Iris pigment epithelial cell (primary cell): ENCODE data around the gene CLDN12.
"Not testable (repeated sequence)": the region's sequence is repeated elsewhere in the genome, so short reads cannot be mapped to it uniquely, and the experiment has no call there.

ENCODE experiments used
- DNase-seq: peaks from one replicate; pipeline ENCODE4 v3.0.0-alpha.2; 2011; ENCODE audit warnings: low read depth

The CLDN12 gene

GRCh38 chr7:90433221-90433620, 30.0 kb downstream of the CLDN12 start:
- DNase-seq = no peak

- no peak for DNase-seq
Observed at GRCh38 chr7:90445633-90446032, 42.4 kb downstream of the CLDN12 start.

- DNase-seq = peak; percentile 17
Observed at GRCh38 chr7:90446137-90446899, 43.1 kb downstream of the CLDN12 start.

GRCh38 chr7:90453259-90453891, 50.1 kb downstream of the CLDN12 start:
- no peak for DNase-seq

- no peak for DNase-seq
Observed at GRCh38 chr7:90453931-90454330, 50.7 kb downstream of the CLDN12 start.

- DNase-seq = peak; percentile 48
Observed at GRCh38 chr7:90455163-90456030, 52.1 kb downstream of the CLDN12 start.

- no peak for DNase-seq
Observed at GRCh38 chr7:90458104-90458503, 54.8 kb downstream of the CLDN12 start.

- DNase-seq = no peak
Observed at GRCh38 chr7:90459888-90460287, 56.6 kb downstream of the CLDN12 start.

- DNase-seq = peak; percentile 25
Observed at GRCh38 chr7:90461219-90461618, 58.0 kb downstream of the CLDN12 start.

GRCh38 chr7:90463151-90463628, 59.9 kb downstream of the CLDN12 start:
- not testable (repeated sequence) for DNase-seq
